HG02870 (cell line): Measurements from ENCODE around the gene PHACTR2.
"Not testable (repeated sequence)": the region's sequence is repeated elsewhere in the genome, so short reads cannot be mapped to it uniquely, and the experiment has no call there.

Source experiments
- ATAC-seq: cut with Tn5 transposase; IDR thresholded peaks from one replicate; pipeline ENCODE4 v1.9.1; 2021; ENCODE audit warnings: mild to moderate bottlenecking, moderate library complexity; ENCODE audit not compliant: unreplicated experiment

PHACTR2 gene

DNA sequence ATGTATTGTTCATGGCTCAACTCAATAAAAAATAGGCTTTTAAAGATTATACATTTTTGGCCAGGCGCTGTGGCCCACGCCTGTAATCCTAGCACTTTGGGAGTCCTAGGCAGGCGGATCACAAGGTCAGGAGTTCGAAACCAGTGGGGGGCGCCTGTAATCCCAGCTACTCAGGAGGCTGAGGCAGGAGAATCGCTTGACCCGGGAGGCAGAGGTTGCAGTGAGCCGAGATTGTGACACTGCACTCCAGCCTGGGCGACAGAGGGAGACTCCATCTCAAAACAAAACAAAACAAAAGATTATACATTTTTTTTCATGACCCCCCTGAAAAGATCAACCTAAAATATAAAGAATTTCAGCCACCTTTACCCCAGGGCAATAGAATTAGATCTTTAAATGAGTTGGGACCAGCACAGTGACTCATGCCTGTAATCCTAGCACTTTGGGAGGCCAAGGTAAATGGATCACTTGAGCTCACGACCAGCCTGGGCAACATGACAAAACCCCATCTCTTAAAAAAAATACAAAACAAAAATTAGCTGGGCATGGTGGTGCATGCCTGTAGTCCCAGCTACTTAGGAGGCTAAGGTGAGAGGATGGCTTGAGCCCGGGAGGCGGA, 60.4 kb downstream of the PHACTR2 start:
- ATAC-seq: not testable (repeated sequence)

DNA sequence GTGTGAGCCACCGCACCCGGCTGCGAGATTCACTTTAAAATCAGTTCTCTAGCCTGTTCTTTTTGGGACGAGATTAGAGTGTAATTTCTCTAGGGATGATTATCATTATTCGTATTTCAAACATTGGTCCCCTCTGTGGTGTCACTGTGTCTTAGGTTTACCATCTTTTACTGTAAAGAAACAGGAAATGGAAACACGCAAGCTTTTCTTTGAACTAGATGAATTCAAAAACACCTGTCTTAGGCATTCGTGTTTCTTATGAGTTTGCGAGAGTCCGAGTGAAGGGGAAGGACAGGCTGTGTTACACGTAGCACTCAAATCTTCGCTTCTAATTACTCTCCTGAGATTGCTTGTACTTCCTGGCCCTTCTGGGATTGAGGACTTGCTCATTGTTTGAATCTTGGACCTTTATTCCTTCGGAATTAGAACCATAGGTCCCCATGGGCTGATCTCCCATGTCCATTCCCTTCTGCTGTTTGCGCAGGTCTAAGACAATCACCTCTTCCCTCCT, 61.6 kb downstream of the PHACTR2 start:
- no peak for ATAC-seq

GRCh38 chr6:143740213-143740612, 62.4 kb downstream of the PHACTR2 start:
- ATAC-seq: no peak

GRCh38 chr6:143741480-143741879, 63.7 kb downstream of the PHACTR2 start:
- no peak for ATAC-seq

DNA sequence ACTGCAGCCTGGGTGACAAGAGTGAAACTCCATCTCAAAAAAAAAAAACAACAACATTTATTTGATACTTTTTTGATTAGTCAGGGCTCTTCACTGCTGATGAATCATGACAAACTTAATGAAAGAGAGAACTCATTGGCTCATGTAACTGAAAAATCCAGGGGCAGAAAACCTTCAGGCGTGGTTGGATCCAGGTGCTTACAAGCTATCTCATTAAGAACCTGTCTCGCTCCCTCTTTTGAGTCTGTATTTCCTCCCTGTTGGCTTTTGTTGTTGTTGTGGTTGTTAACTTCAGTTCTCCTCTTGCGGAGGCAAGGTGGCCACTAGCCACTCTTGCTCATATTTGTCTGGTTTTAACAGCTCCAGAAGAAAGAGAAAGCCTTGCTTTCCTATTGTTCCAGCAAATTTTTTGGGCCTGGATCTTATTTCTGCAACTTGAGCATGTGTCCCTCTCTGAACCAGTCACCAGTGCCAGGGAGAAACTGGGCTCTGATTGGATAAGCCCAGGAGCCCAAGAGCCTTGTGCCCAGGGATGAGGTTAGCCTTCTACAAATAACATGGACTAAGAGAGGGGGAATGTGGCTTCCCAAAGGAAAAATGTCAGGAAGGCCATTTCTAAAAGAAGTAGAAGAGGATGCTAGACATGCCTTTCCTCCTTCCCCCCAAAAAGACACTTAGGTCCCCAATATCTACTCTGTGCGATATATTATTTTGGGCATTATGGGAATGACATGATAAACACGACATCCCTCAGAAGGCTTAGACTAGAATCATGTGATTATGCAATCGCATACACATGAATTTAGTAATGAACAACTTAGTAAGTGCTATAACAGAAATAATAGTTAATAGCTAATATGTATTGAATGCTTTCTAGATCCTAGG, 64.5 kb downstream of the PHACTR2 start:
- ATAC-seq: no peak

DNA sequence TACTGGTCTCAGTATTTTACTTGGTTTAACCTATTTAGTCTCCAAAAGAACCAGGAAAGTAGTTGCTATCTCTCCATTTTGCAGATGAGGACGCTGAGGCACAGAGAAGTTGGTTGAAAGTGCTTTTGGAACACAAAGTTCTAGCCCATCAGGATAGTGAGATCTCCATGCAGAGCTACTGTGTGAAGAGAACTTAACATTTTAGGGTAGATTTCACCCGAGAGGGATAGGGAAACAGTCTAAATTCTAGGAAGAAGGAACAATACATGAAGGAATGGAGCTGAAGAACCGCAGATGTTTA, 65.1 kb downstream of the PHACTR2 start:
- ATAC-seq: no peak

- ATAC-seq: no peak
Measured at GRCh38 chr6:143743301-143744166, 65.8 kb downstream of the PHACTR2 start.

- ATAC-seq: no peak
Measured at GRCh38 chr6:143744551-143745165, 66.9 kb downstream of the PHACTR2 start.

DNA sequence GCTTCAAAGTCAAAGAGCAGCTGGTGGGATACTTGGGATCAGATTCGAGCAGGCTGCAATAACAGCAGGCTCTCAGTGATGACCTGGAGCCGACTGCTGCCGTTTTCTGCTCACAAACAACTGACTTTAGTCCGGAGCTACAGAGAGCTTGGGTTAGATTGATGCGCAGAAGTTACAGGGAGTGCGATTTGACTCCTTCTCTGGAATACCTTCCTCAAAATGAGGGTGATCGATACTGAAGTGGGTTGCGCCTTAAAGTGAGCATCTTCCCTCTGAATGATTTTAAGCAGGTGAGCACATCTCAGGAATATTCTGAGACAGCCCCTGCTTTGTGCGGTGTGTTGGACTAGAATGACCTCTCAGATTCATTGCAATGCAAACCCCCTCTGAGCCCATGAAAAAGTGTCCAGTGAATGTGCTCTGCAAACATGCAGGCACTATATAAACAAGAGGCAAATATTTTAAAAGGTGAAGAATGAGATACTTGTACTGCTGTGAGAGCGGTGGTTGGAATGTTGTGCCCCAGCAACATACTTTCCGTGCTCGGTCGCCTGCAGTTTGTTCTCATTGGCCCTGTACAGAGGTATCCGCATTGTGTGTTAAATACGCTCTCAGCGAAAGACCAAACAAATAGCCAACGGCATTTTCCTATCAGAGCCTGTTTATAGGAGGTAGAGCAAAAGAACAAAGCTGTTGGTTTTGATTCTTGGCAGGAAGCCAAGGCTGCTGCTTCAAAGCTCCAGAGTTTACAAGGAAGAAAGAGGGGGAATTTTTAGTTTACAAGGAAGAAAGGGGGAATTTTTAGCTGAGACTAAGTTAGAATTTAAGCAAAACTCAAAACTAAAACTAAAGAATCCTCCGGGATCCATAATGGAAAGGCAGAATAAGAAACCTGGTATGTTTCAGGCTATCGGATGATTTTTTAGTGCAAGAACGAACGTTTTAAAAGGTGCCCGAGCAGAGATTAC, 67.7 kb downstream of the PHACTR2 start:
- ATAC-seq: no peak

GRCh38 chr6:143746202-143747119, 68.7 kb downstream of the PHACTR2 start:
- no peak for ATAC-seq

GRCh38 chr6:143747347-143747842, 69.6 kb downstream of the PHACTR2 start:
- no peak for ATAC-seq

DNA sequence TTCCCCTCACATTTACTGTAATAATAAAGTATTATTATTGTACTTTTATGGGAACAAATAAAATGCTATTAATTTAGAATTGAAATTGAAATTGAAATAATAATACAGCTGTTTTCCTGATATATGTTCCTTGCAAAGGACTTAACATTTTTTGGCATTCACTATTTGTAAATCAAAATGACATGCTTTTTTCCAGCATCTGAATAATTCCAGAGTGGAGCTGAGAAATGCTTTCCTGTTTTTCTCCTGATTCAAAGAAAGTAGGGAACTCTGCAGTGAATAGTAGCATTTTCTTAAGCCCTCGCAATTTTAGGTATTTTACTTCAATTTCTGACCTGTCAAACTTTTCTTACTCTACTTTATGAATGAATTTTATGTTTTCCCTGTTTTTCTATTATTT, 72.1 kb downstream of the PHACTR2 start:
- ATAC-seq: no peak

GRCh38 chr6:143750877-143751276, 73.1 kb downstream of the PHACTR2 start:
- ATAC-seq: no peak

GRCh38 chr6:143752459-143752858, 74.7 kb downstream of the PHACTR2 start:
- no peak for ATAC-seq

DNA sequence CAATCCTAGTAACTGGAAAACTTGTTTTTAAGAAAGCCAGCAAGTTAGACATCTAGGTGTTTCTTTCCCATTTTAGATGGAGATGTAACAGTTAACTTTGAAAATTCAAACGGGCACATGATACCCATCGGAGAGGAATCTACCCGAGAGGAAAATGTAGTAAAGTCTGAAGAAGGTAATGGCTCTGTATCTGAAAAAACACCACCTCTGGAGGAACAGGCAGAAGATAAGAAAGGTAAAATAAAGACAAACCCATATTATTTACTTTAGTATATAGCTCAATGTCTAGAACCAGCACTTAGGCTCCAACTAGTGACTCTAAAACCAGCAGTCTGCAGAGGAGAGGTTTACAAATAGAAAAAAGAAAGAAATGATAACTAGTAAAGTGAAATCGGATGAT, 75.9 kb downstream of the PHACTR2 start:
- no peak for ATAC-seq

DNA sequence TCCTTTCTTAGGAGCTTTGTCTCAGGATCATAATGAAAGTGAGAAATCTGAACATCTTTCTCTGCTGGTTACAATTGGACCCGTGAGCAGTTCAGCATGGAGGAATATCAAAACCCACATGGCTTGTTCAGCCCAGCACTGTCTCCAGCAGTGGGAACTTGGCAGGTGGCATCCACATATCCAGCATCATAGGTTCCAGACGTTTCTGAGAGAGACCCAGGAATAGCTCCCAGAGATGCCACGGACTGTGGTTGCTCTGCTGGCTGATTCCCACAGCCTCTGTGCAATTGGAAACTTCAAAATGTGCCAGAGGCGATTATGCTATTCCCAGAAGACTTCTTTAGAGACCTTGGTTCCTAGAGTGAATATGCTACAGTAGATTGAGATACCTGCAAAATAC, 76.4 kb downstream of the PHACTR2 start:
- no peak for ATAC-seq

DNA sequence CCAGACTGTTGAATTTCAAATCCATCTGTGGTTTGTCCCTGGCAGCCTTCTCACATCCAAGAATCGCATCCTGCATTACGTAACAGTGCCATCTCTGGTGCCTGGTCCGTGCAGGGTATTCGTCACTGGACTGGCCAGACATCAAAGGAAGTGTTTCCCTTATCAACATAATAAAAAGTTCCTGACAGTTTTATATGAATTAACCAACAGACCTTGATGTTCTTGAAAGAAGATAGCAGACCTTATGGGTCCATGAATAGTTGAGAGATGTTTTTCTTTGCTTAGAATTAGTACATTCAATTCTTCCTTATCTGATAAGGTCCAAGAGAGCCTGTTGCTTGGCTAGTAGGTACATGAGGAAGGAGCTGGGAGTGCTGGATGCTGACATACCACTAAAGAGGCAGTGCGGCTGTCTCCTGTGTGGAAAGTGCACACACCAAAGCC, 77.6 kb downstream of the PHACTR2 start:
- ATAC-seq: no peak

DNA sequence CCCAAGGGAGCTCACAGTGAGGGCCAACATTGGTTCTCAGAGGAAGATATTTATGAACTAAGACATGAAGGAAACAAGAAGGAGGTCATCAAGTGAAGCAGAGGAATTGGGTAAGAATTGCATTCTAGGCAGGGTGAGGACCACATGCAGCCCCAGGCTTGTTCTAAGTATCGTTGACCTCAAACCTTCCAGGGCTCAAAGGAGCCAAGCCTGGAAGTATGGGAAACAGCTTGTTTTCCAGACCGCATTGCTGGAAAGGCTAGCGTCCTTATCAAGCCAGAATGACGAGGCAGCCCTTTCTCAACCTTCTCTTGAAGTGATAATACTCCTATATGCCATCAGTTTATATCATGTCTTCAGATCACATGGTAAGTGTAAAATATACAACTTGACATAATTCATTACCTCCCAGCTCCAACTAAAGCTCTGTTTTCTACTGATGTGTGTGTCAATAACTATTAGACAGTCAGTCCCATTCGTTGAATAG, 79.6 kb downstream of the PHACTR2 start:
- ATAC-seq: no peak
